GM12874 (cell line): ENCODE measurements around the gene COA6.

Experiments
- TF ChIP-seq, protein P1 (sequence below): IDR thresholded peaks from 2 replicates; pipeline ENCODE4 v1.5.1; 2011; ENCODE audit warnings: low read depth, mild to moderate bottlenecking, control low read depth, low read length, moderate library complexity; ENCODE audit not compliant: insufficient read depth

COA6 gene

DNA sequence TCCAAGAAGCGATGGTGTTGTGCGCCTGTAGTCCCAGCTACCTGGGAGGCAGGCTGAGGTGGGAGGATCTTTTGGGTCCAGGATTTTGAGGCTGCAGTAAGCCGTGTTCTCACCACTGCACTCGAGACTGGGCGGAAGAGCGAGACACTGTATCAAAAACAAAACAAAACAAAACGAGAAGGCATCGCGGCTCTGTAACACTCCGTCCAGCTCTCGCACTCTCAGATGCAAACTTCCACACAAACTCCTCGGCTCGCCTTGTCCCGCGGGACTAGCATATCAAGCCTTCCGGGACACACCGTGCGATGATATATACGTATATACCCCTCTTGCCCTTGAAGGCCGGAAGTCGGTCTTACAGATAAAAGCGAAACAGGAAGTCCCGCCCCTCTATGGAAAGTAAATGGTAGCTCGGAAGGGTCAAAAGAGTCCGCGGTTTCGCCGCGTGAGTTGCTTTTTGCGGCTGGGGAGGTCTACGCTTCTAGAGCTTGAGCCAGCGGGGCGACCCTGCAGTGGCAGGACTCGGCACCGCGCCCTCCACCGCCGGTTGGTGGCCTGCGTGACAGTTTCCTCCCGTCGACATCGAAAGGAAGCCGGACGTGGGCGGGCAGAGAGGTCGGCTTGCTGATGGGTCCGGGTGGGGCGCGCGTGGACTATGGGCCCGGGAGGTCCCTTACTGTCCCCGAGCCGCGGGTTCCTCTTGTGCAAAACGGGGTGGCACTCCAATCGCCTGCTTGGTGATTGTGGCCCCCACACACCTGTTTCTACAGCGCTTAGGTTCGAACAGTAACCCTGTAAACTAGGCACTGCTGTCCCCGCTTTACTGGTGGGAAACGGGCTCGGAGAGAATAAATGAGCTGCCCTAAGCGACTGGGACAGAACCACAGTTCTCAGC is at the start of gene COA6:
COA6 (plus strand) TSS at position 393 of the 895 bp plus-strand sequence; CDS start at position 404, 11 bp downstream.
- TF ChIP-seq, protein P1, sequence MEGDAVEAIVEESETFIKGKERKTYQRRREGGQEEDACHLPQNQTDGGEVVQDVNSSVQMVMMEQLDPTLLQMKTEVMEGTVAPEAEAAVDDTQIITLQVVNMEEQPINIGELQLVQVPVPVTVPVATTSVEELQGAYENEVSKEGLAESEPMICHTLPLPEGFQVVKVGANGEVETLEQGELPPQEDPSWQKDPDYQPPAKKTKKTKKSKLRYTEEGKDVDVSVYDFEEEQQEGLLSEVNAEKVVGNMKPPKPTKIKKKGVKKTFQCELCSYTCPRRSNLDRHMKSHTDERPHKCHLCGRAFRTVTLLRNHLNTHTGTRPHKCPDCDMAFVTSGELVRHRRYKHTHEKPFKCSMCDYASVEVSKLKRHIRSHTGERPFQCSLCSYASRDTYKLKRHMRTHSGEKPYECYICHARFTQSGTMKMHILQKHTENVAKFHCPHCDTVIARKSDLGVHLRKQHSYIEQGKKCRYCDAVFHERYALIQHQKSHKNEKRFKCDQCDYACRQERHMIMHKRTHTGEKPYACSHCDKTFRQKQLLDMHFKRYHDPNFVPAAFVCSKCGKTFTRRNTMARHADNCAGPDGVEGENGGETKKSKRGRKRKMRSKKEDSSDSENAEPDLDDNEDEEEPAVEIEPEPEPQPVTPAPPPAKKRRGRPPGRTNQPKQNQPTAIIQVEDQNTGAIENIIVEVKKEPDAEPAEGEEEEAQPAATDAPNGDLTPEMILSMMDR: no peak

GRCh38 chr1:234324821-234325220 is 48.4 kb upstream of the COA6 start:
- TF ChIP-seq, protein P1: no peak

DNA sequence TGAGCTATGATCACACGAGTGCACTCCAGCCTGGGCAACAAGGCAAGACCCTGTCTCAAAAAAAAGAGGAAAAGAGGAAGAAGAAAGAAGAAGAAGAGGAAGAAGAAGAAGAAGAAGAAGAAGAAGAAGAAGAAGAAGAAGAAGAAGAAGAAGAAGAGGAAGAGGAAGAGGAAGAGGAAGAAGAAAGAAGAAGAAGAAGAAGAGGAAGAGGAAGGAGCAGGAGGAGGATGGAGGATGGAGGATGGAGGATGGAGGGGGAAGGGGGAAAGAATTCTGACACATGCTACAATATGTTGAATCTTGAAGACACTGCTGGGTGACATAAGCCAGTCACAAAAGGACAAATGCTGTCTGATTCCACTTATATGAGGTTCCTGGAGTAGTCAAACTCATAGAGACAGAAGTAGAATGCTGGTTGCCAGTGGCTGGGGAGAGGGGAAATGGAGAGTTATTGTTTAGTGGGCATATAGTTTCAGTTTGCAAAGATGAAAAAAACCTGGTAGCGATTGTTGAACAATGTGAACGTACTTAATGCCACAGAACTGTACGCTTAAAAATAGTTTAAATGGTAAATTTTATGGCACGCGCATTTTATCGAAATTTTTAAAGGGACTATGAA is 47.3 kb upstream of the COA6 start:
- TF ChIP-seq, protein P1: no peak

- TF ChIP-seq, protein P1: peak; percentile 82
These were observed 46.5 kb upstream of the COA6 start for GRCh38 chr1:234326497-234327366.

- TF ChIP-seq, protein P1: no peak
These were observed 45.6 kb upstream of the COA6 start for GRCh38 chr1:234327577-234328164.

- TF ChIP-seq, protein P1: no peak
These were observed 42.4 kb upstream of the COA6 start for GRCh38 chr1:234330843-234331215.
